Transverse colon (tissue), 4 donors: ENCODE results near the gene DOCK2.

ENCODE experiments used
- CTCF ChIP-seq, 5 experiments: fragments of 200-600 bp in 3 of 5; fragments of 450-650 bp in 2 of 5; sonication (generic) in 3 of 5; IDR thresholded peaks; 1 replicate in 2 of 5; 2 replicates in 3 of 5; pipeline ENCODE4 v1.5.1; 2016 to 2017; ENCODE audit warnings: antibody characterized with exemption in 5 of 5, inconsistent platforms in 3 of 5, mild to moderate bottlenecking in 2 of 5, moderate library complexity in 1 of 5
- EP300 ChIP-seq: sonication (generic); formaldehyde crosslinking; IDR thresholded peaks from one replicate; pipeline ENCODE4 v1.6.1; 2017; ENCODE audit warnings: antibody characterized with exemption, low read depth
- POLR2A ChIP-seq: fragments of 450-650 bp; IDR thresholded peaks from one replicate; pipeline ENCODE4 v1.6.1; 2016; ENCODE audit warnings: antibody characterized with exemption, mild to moderate bottlenecking, moderate library complexity
- POLR2AphosphoS5 ChIP-seq, 3 donors: sonication (generic); formaldehyde crosslinking; IDR thresholded peaks; one replicate each; pipeline ENCODE4 v1.6.1; 2016; ENCODE audit warnings: antibody characterized with exemption in 3 of 3

DNA sequence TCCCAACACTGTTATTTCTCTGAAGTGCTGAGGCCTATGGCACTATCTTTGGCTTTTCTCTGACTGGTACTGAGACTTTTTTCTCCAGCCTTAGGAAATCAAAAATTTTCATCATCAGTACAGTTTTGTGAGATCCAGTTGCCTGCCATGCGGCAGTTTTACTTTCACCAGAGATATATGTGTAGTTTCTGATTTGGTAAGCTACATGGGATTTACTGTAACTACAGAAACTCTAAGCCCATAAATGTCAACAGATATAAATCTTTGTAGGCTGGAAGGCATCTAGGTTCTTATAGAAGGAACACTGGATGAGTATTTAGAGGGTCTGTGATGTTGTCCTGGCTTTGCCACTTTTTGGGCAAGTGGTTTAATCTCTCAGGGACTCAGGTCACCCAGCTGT, 69.0 kb downstream of the DOCK2 start:
- no peak for TF ChIP-seq CTCF (IDR thresholded peaks at IDR 0.05)
- TF ChIP-seq POLR2A, result no peak
- TF ChIP-seq POLR2AphosphoS5 (IDR thresholded peaks at IDR 0.05), result no peak
- no peak for TF ChIP-seq EP300
